Measurements from ENCODE around the gene CYP4F2.
A peak's percentile ranks its signal among the peaks of the same experiment; 100 is the strongest.
"Not testable (repeated sequence)": the region's sequence is repeated elsewhere in the genome, so short reads cannot be mapped to it uniquely, and the experiment has no call there.

The CYP4F2 gene

GRCh38 chr19:15846923-15847322, 51.0 kb downstream of the CYP4F2 start:
- DNase-seq (ENCODE audit: low read depth in 2 of 2): no peak

- not testable (repeated sequence) for DNase-seq (ENCODE audit: low read depth in 2 of 2)
Measured at GRCh38 chr19:15843894-15844222, 54.0 kb downstream of the CYP4F2 start.

GRCh38 chr19:15843203-15843893, 54.5 kb downstream of the CYP4F2 start:
- DNase-seq (ENCODE audit: low read depth in 2 of 2): no peak

GRCh38 chr19:15841875-15842569, 55.9 kb downstream of the CYP4F2 start:
- DNase-seq (ENCODE audit: low read depth in 2 of 2): no peak

GRCh38 chr19:15840833-15841232, 57.0 kb downstream of the CYP4F2 start:
- DNase-seq (ENCODE audit: low read depth in 2 of 2): no peak

GRCh38 chr19:15839888-15840287, 58.0 kb downstream of the CYP4F2 start:
- not testable (repeated sequence) for DNase-seq (ENCODE audit: low read depth in 2 of 2)

- DNase-seq (ENCODE audit: low read depth in 2 of 2): no peak
Measured at GRCh38 chr19:15838351-15838750, 59.5 kb downstream of the CYP4F2 start.

GRCh38 chr19:15837221-15837731, 60.6 kb downstream of the CYP4F2 start:
- DNase-seq (ENCODE audit: low read depth in 2 of 2): no peak

GRCh38 chr19:15836330-15837220, 61.3 kb downstream of the CYP4F2 start:
- DNase-seq (ENCODE audit: low read depth in 2 of 2): peak; percentile 88 to 93

- DNase-seq (ENCODE audit: low read depth in 2 of 2): peak; percentile 10 to 23
Measured at GRCh38 chr19:15835565-15836329, 62.1 kb downstream of the CYP4F2 start.

- not testable (repeated sequence) for DNase-seq (ENCODE audit: low read depth in 2 of 2)
Measured at GRCh38 chr19:15834232-15834631, 63.6 kb downstream of the CYP4F2 start.

- DNase-seq (ENCODE audit: low read depth in 2 of 2): no peak
Measured at GRCh38 chr19:15831626-15832025, 66.2 kb downstream of the CYP4F2 start.

GRCh38 chr19:15829786-15830185, 68.1 kb downstream of the CYP4F2 start:
- DNase-seq (ENCODE audit: low read depth in 2 of 2): no peak

GRCh38 chr19:15829306-15829698, 68.6 kb downstream of the CYP4F2 start:
- DNase-seq (ENCODE audit: low read depth in 2 of 2): no peak

- not testable (repeated sequence) for DNase-seq (ENCODE audit: low read depth in 2 of 2)
Measured at GRCh38 chr19:15828611-15829305, 69.1 kb downstream of the CYP4F2 start.

- no peak for DNase-seq (ENCODE audit: low read depth in 2 of 2)
Measured at GRCh38 chr19:15828121-15828610, 69.7 kb downstream of the CYP4F2 start.

Data from stimulated activated CD4-positive, alpha-beta T cell treated with anti-CD3 and anti-CD28 coated beads, Interleukin-15, amount 100 ng/mL, for 48 hours (primary cell).